Cortex of kidney (tissue), 1 donor: ENCODE results near the gene WASF1.
"Not testable (repeated sequence)": the region's sequence is repeated elsewhere in the genome, so short reads cannot be mapped to it uniquely, and the experiment has no call there.

ENCODE experiments used
- DNase-seq: peaks from one replicate; lab custom pipeline; 2025; lab: John Stamatoyannopoulos, UW

The WASF1 gene

DNA sequence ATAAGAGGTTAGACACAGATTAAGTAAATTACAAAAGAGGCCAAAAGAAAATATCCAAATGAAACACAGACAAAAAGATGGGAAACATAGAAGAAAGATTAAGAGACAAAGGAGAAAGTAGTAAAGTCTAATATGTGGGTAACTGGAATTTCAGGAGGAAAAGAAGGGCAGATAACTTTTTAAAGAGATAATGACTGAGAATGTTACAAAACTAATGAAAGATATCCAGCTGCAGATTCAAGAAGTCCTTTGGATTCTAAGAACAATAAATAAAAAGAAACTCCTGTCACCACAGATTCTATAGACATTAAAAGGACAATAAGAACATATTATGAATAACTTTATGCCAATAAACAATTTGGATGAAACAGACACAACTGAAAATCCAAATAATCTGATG lies 90.1 kb downstream of the WASF1 start:
- no peak for DNase-seq

DNA sequence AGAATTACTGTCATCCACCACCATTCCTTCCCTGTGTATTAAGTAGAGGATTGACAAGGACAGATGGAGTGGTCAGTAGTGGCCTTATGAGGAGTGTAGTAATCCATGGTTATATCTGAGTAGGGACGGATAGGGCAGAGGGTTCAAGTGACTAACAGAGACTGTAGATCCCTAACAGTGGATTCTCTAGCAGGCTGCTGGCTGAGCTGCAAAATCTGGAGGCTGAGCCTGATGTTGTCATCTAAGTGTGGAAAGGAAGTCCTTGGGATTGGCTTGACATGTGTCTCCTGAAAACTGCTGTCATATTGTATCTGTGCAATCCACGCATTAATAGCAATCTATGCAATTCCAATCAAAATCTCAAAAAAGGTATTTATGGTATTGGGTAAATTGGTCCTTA lies 94.2 kb downstream of the WASF1 start:
- DNase-seq: no peak

GRCh38 chr6:110083875-110084585 lies 95.4 kb downstream of the WASF1 start:
- no peak for DNase-seq

DNA sequence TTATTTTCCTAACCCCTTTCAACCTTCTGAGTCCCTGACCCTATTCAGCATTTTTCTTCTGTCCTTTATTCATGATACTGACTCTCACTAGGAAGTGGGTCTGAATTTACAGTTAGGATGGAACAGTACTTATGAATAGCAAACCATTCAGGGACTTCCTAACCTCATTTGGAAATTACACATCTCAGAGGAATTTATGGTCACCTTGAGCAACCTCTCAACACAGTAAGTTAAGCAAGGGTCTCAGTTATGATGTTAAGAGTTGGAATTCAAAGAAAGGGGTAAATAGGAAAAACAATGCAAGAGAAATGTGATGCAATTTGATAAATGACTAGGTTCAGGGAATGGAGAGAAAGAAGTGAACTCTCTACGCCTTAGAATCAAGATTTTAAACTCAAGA lies 104.1 kb downstream of the WASF1 start:
- DNase-seq: no peak

GRCh38 chr6:110073474-110073873 lies 106.0 kb downstream of the WASF1 start:
- DNase-seq: not testable (repeated sequence)

GRCh38 chr6:110068592-110068967 lies 110.9 kb downstream of the WASF1 start:
- DNase-seq: no peak

- no peak for DNase-seq
These were observed 111.5 kb downstream of the WASF1 start for GRCh38 chr6:110067837-110068591.

GRCh38 chr6:110064744-110065524 lies 114.5 kb downstream of the WASF1 start:
- no peak for DNase-seq

- DNase-seq: no peak
These were observed 115.7 kb downstream of the WASF1 start for GRCh38 chr6:110063594-110064263.

- no peak for DNase-seq
These were observed 124.1 kb downstream of the WASF1 start for GRCh38 chr6:110055387-110055735.

GRCh38 chr6:110054664-110055386 lies 124.6 kb downstream of the WASF1 start:
- DNase-seq: no peak

GRCh38 chr6:110053395-110054240 lies 125.9 kb downstream of the WASF1 start:
- DNase-seq: no peak

DNA sequence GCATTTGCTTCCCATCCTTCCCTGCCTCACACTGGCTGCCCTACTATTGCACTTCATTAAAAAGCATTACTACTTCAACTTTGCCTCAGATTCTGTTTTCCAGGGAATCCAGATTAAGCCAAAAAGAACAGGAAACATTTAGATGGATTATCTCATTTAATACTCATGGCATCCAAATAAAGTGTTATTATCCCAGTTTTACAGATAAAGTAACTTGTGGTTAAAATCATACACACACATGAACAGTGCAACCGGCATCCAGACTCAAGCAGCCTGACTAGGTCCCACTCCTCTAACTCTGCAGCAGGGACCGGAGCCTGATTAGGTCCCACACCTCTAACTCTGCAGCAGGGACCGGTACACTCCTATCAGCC lies 129.0 kb downstream of the WASF1 start:
- DNase-seq: no peak
